H1 (cell line): ENCODE measurements around the gene FAM177A1. TPM values are rescaled to one million over a fixed set of nuclear protein-coding genes. Genes with fewer than 3 reads are reported as not detected.

Source experiments
- CTCF ChIA-PET: fragments of 300-600 bp; sonication (Branson Sonifier 250); formaldehyde crosslinking; loops from one replicate; lab custom pipeline; 2021; ENCODE audit not compliant: partially characterized antibody; lab: Charles Lee
- POLR2A ChIA-PET: fragments of 300-600 bp; sonication (Branson Sonifier 250); formaldehyde crosslinking; loops from one replicate; lab custom pipeline; 2021; ENCODE audit warnings: inconsistent platforms; ENCODE audit not compliant: partially characterized antibody; lab: Charles Lee
- DNase-seq, 2 experiments: peaks; one replicate each; pipeline versions ENCODE4 v3.0.0 to v3.0.0-alpha.2; 2010 to 2022; ENCODE audit warnings: low spot score in 2 of 2, low read depth in 1 of 2, mixed read lengths in 1 of 2
- FAIRE-seq: peaks from 2 replicates; lab custom pipeline; 2011; peaks lifted over from hg19 to GRCh38; lab: Jason Lieb, UNC
- H2AFZ ChIP-seq: 2 replicates; pipeline ENCODE4 v1.8.1; 2012; ENCODE audit warnings: low read length, inconsistent platforms
- H2AK5ac ChIP-seq: 2 replicates; pipeline ENCODE4 v1.6.1; 2013; ENCODE audit warnings: low read depth, low read length
- H2BK120ac ChIP-seq: replicated peaks from 2 replicates; pipeline ENCODE3; 2013; ENCODE audit warnings: low read depth, low read length, inconsistent platforms
- H2BK12ac ChIP-seq: 2 replicates; pipeline ENCODE4 v1.6.1; 2013; ENCODE audit warnings: low read depth, low read length
- H2BK15ac ChIP-seq: 2 replicates; pipeline ENCODE4 v1.6.1; 2013; ENCODE audit warnings: low read length
- H2BK20ac ChIP-seq: 2 replicates; pipeline ENCODE4 v1.6.1; 2013; ENCODE audit warnings: low read length
- H2BK5ac ChIP-seq: 2 replicates; pipeline ENCODE4 v1.6.1; 2013; ENCODE audit warnings: low read depth, low read length
- H3K14ac ChIP-seq: 2 replicates; pipeline ENCODE4 v1.6.1; 2013; ENCODE audit warnings: inconsistent platforms; ENCODE audit not compliant: insufficient read length
- H3K18ac ChIP-seq: 2 replicates; pipeline ENCODE4 v1.6.1; 2013; ENCODE audit warnings: low read length; ENCODE audit errors: extremely low read depth
- H3K23ac ChIP-seq: 2 replicates; pipeline ENCODE4 v1.6.1; 2013; ENCODE audit warnings: inconsistent platforms; ENCODE audit not compliant: insufficient read length
- H3K23me2 ChIP-seq: 2 replicates; pipeline ENCODE4 v1.6.1; 2013; ENCODE audit warnings: low read depth, low read length
- H3K27ac ChIP-seq: 2 replicates; pipeline ENCODE4 v1.6.1; 2011; ENCODE audit warnings: low read depth, low read length, inconsistent platforms
- H3K27me3 ChIP-seq, 4 experiments: replicated peaks in 1 of 4; 1 replicate in 1 of 4; 2 replicates in 3 of 4; pipeline versions ENCODE4 v1.6.1 to v1.8.1; 2011 to 2013; ENCODE audit warnings: low read length in 3 of 4, mild to moderate bottlenecking in 3 of 4, inconsistent platforms in 2 of 4, mixed read lengths in 2 of 4, moderate library complexity in 1 of 4; ENCODE audit not compliant: control insufficient read depth in 3 of 4, insufficient read depth in 3 of 4; ENCODE audit errors: extremely low read depth in 1 of 4
- H3K36me3 ChIP-seq, 4 experiments: 2 replicates each; pipeline versions ENCODE4 v1.6.1 to v1.8.1; 2011 to 2013; ENCODE audit warnings: mild to moderate bottlenecking in 4 of 4, low read length in 3 of 4, moderate library complexity in 2 of 4, control low read depth in 1 of 4, inconsistent platforms in 1 of 4; ENCODE audit not compliant: insufficient read depth in 4 of 4, control insufficient read depth in 2 of 4
- H3K4ac ChIP-seq: replicated peaks from 2 replicates; pipeline ENCODE3; 2013; ENCODE audit warnings: low read length, low read depth, mixed read lengths, inconsistent platforms; ENCODE audit not compliant: insufficient read length
- H3K4me1 ChIP-seq, 4 experiments: replicated peaks in 1 of 4; 1 replicate in 1 of 4; 2 replicates in 3 of 4; pipeline versions ENCODE4 v1.6.1 to v1.8.1; 2011 to 2013; ENCODE audit warnings: low read length in 3 of 4, inconsistent platforms in 2 of 4, mixed read lengths in 1 of 4; ENCODE audit not compliant: insufficient read depth in 4 of 4, control insufficient read depth in 3 of 4
- H3K4me2 ChIP-seq, 2 experiments: 2 replicates each; pipeline versions ENCODE4 v1.6.1 to v1.8.1; 2011 to 2013; ENCODE audit warnings: low read depth in 2 of 2, low read length in 2 of 2, control low read depth in 1 of 2, inconsistent platforms in 1 of 2, mild to moderate bottlenecking in 1 of 2; ENCODE audit not compliant: insufficient read depth in 1 of 2
- H3K4me3 ChIP-seq, 4 experiments: fragments of 200-600, 300-600 bp in 1 of 4; sonication (generic), shearing (Covaris generic), sonication (Bioruptor Twin) in 1 of 4; 2 replicates each; pipeline versions ENCODE4 v1.5.1 to v1.8.1; 2011 to 2016; ENCODE audit warnings: low read length in 4 of 4, low read depth in 3 of 4, control low read depth in 2 of 4, inconsistent platforms in 2 of 4, mild to moderate bottlenecking in 2 of 4, mixed read lengths in 1 of 4, moderate library complexity in 1 of 4; ENCODE audit not compliant: insufficient read depth in 2 of 4; ENCODE audit errors: extremely low read depth in 1 of 4
- H3K56ac ChIP-seq: replicated peaks from 2 replicates; pipeline ENCODE3; 2013; ENCODE audit warnings: low read depth, mild to moderate bottlenecking, mixed read lengths, low read length, inconsistent platforms; ENCODE audit not compliant: insufficient read length
- H3K79me1 ChIP-seq: 2 replicates; pipeline ENCODE4 v1.6.1; 2013; ENCODE audit warnings: low read depth, low read length, control low read depth
- H3K79me2 ChIP-seq, 2 experiments: 2 replicates each; pipeline versions ENCODE4 v1.6.1 to v1.8.1; 2012 to 2013; ENCODE audit warnings: low read length in 2 of 2, mild to moderate bottlenecking in 2 of 2, inconsistent platforms in 1 of 2; ENCODE audit not compliant: insufficient read depth in 2 of 2, control insufficient read depth in 1 of 2
- H3K9ac ChIP-seq, 4 experiments: replicated peaks in 1 of 4; 1 replicate in 1 of 4; 2 replicates in 3 of 4; pipeline versions ENCODE4 v1.6.1 to v1.8.1; 2011 to 2013; ENCODE audit warnings: low read depth in 3 of 4, low read length in 3 of 4, control low read depth in 2 of 4, mild to moderate bottlenecking in 2 of 4, moderate library complexity in 2 of 4, inconsistent platforms in 1 of 4; ENCODE audit errors: extremely low read depth in 1 of 4
- H3K9me3 ChIP-seq, 2 experiments: 2 replicates each; pipeline versions ENCODE4 v1.6.1 to v1.8.1; 2012 to 2013; ENCODE audit warnings: mild to moderate bottlenecking in 2 of 2, moderate library complexity in 2 of 2, control low read depth in 1 of 2, inconsistent platforms in 1 of 2, low read depth in 1 of 2, low read length in 1 of 2, mixed read lengths in 1 of 2; ENCODE audit not compliant: insufficient read depth in 2 of 2
- H4K20me1 ChIP-seq, 2 experiments: replicated peaks in 1 of 2; 2 replicates each; pipeline versions ENCODE3 to v1.8.1; 2011 to 2013; ENCODE audit warnings: inconsistent platforms in 2 of 2, low read length in 2 of 2, mild to moderate bottlenecking in 1 of 2; ENCODE audit not compliant: insufficient read depth in 2 of 2, control insufficient read depth in 1 of 2
- H4K5ac ChIP-seq: 2 replicates; pipeline ENCODE4 v1.6.1; 2013; ENCODE audit warnings: low read length, low read depth, mixed read lengths, inconsistent platforms; ENCODE audit not compliant: insufficient read length
- H4K8ac ChIP-seq: 2 replicates; pipeline ENCODE4 v1.8.0; 2013; ENCODE audit warnings: mild to moderate bottlenecking, moderate library complexity, low read length, inconsistent platforms; ENCODE audit not compliant: insufficient read depth; ENCODE audit errors: extremely low read depth
- H4K91ac ChIP-seq: replicated peaks from 2 replicates; pipeline ENCODE3; 2013; ENCODE audit warnings: low read length, mixed read lengths, inconsistent platforms; ENCODE audit not compliant: insufficient read length
- BRCA1 ChIP-seq: IDR thresholded peaks from 2 replicates; pipeline ENCODE4 v1.6.1; 2012; ENCODE audit warnings: low read depth, low read length, improper control_type of control experiment
- CHD2 ChIP-seq: IDR thresholded peaks from 2 replicates; pipeline ENCODE4 v1.6.1; 2012; ENCODE audit warnings: low read length, improper control_type of control experiment
- CREB1 ChIP-seq: IDR thresholded peaks from 2 replicates; pipeline ENCODE4 v1.6.1; 2012; ENCODE audit warnings: inconsistent platforms
- KDM4A ChIP-seq: IDR thresholded peaks from one replicate; pipeline ENCODE4 v1.7.1; 2012; ENCODE audit warnings: low read depth, mild to moderate bottlenecking, moderate library complexity, low read length, inconsistent platforms; ENCODE audit not compliant: severe bottlenecking
- NRF1 ChIP-seq: IDR thresholded peaks from 2 replicates; pipeline ENCODE4 v1.6.1; 2011; ENCODE audit warnings: mild to moderate bottlenecking, low read depth, low read length, improper control_type of control experiment
- RNF2 ChIP-seq: fragments of 200-900, 300-1000 bp; sonication (generic); IDR thresholded peaks from 2 replicates; pipeline ENCODE4 v1.7.1; 2016; ENCODE audit warnings: borderline replicate concordance, low read depth, mild to moderate bottlenecking, antibody characterized with exemption, low read length; ENCODE audit not compliant: poor library complexity, severe bottlenecking; ENCODE audit errors: missing control alignments
- SAP30 ChIP-seq: fragments of 300-600 bp; sonication (generic); IDR thresholded peaks from 2 replicates; pipeline ENCODE4 v1.7.1; 2012; ENCODE audit warnings: low read length, moderate library complexity, mild to moderate bottlenecking, inconsistent platforms; ENCODE audit not compliant: insufficient read depth, insufficient replicate concordance
- SIN3A ChIP-seq, 2 experiments: IDR thresholded peaks in 1 of 2; conservative IDR thresholded peaks in 1 of 2; 2 replicates each; pipeline ENCODE4 v1.6.1; 2011 to 2012; ENCODE audit warnings: low read length in 2 of 2, improper control_type of control experiment in 1 of 2, low read depth in 1 of 2, mild to moderate bottlenecking in 1 of 2
- SP2 ChIP-seq: IDR thresholded peaks from 2 replicates; pipeline ENCODE4 v1.6.1; 2012; ENCODE audit warnings: mild to moderate bottlenecking, low read length, inconsistent platforms
- whole genome bisulfite sequencing, 2 experiments: shearing (Covaris generic) in 1 of 2; methylation state at CpG; one replicate each; pipeline versions ENCODE4 v1.1.6 to v1.1.7; 2013 to 2015; ENCODE audit warnings: low lambda C conversion rate in 2 of 2, mixed read lengths in 2 of 2, inconsistent platforms in 1 of 2, low coverage in 1 of 2, missing lambda C conversion rate in 1 of 2; ENCODE audit not compliant: insufficient replicate concordance in 2 of 2, insufficient coverage in 1 of 2, insufficient read length in 1 of 2; ENCODE audit errors: extremely low coverage in 1 of 2, missing lambda C conversion rate in 1 of 2; 5-methylcytosine and 5-hydroxymethylcytosine counted together
- polyA plus RNA-seq, 7 experiments: library from polyadenylated mRNA; depleted of rRNA in 3 of 7; stranded (reverse) in 5 of 7; unstranded in 2 of 7; fragments of >200 nt in 5 of 7; fragments of 200-250 nt in 2 of 7; gene quantifications; 1 replicate in 5 of 7; 2 replicates in 1 of 7; 4 replicates in 1 of 7; pipeline versions ENCODE4 v1.2.1 to v1.2.3, GENCODE V29; 2011 to 2013; ENCODE audit warnings: missing spikeins in 2 of 7, mixed read lengths in 2 of 7
- total RNA-seq: library from RNA; stranded (reverse); fragmentation: NEBNext Ultra II Directional; extraction: Animal tissue kit (Norgen Biotek cat#: 25700); gene quantifications from 2 replicates; pipeline ENCODE4 v1.2.1, GENCODE V29; 2021
- TF ChIP-seq, protein P1 (sequence below): IDR thresholded peaks from 2 replicates; pipeline ENCODE4 v1.6.1; 2012; ENCODE audit warnings: low read length, inconsistent platforms

Gene FAM177A1
- total and polyA plus RNA-seq, 2 of the 8 experiments (the other 6 are each of a cell fraction or from before 2014, with no cell fraction given): 11.3 to 34.0 TPM

DNA sequence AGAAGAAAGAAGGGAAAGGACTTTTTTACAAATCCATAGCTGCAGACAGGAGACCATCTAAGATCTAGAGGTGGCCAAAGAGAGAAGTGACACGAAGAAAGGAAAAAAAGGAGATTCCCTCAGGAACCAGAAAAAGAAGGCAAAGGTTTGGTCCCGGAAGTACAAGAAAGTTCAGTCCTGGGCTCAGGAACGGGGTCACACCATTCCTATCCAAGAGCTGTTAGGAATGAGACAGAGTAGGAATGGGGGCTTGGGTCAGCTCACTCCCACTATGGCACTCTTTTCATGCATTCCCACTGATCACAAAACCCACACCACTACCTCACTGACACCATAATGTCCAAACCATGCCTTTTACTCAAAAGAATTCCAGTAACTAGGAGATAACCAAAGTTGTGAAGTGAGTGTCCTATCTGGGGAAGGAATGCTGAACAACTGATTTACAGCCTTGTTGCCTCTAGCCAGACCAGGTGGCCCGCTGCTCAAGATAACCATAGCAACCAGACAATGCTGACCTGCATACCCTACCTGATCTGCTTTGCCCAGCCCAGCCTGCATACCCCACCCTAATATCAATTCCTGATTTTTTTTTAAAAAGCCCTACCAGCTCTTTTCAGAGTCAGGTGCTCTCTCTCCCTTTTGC, 67.4 kb downstream of the FAM177A1 start:
- Histone ChIP-seq H3K14ac (no peak overlapping the region), H2BK15ac (no peak overlapping the region), H4K20me1 (no peaks in the 10 kb centered on the region), H3K23ac (no peak overlapping the region), H2BK120ac (no peak overlapping the region), H2BK5ac (no peak overlapping the region), H2BK20ac (no peak overlapping the region), H3K4ac (no peak overlapping the region), H3K4me3 (no peak overlapping the region), H3K27ac (no peak overlapping the region), H3K9me3 (peaks cover 0 to 9% of the 10 kb centered on the region in 2 experiments; a peak in 2 of 4 replicates), H3K79me1 (peaks cover 3% of the 10 kb centered on the region), H4K8ac (no peak overlapping the region), H3K4me2 (no peak overlapping the region), H3K9ac (no peak overlapping the region), H3K27me3 (no peaks in the 10 kb centered on the region), H4K91ac (no peak overlapping the region), H3K23me2 (peaks cover 2% of the 10 kb centered on the region; the same call in 1 of the 2 replicates), H3K4me1 (peaks cover 0 to 3% (median 0%) of the 10 kb centered on the region in 4 experiments; a peak in 1 of 7 replicates), H2AFZ (no peak overlapping the region), H3K36me3 (peaks cover 4 to 23% (median 11%) of the 10 kb centered on the region in 4 experiments; a peak in 7 of 8 replicates), H4K5ac (no peak overlapping the region), H3K56ac (no peak overlapping the region), H3K18ac (no peak overlapping the region), H2AK5ac (0 out of 2 replicates have a peak overlapping the region, but pooled peaks have one; percentile 24), H3K79me2 (no peaks in the 10 kb centered on the region), H2BK12ac (no peak overlapping the region)
- POLR2A ChIA-PET: interaction anchor here (0.6 to 2.6 kb wide), 5 partner anchors 9 to 58 kb away, joined by 3 to 13 read pairs (median 3); partner anchors contain the start of genes PPP2R3C and PRORP
- WGBS, 2 experiments: 90% methylated on average over 4 of the region's 4 CpGs; no CpG with 5 or more reads in 1 of the 2 experiments
- no peak for FAIRE-seq
- CTCF ChIA-PET: interaction anchor here (0.6 kb wide), 1 partner anchor 60 kb away, joined by 4 read pairs; no protein-coding TSS in a partner anchor
- DNase-seq: no peak
- TF ChIP-seq CREB1: no peak
- TF ChIP-seq KDM4A: no peak
- no peak for TF ChIP-seq CHD2
- no peak for TF ChIP-seq BRCA1
- TF ChIP-seq NRF1: no peak
- no peak for TF ChIP-seq SP2
- no peak for TF ChIP-seq SAP30
- no peak for TF ChIP-seq SIN3A (conservative IDR thresholded peaks at IDR 0.05 in 1 of 2, IDR thresholded peaks at IDR 0.05 in 1 of 2; ENCODE audit: low read depth in 1 of 2, low read length in 2 of 2)
- no peak for TF ChIP-seq RNF2
- TF ChIP-seq, protein P1, sequence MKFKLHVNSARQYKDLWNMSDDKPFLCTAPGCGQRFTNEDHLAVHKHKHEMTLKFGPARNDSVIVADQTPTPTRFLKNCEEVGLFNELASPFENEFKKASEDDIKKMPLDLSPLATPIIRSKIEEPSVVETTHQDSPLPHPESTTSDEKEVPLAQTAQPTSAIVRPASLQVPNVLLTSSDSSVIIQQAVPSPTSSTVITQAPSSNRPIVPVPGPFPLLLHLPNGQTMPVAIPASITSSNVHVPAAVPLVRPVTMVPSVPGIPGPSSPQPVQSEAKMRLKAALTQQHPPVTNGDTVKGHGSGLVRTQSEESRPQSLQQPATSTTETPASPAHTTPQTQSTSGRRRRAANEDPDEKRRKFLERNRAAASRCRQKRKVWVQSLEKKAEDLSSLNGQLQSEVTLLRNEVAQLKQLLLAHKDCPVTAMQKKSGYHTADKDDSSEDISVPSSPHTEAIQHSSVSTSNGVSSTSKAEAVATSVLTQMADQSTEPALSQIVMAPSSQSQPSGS: no peak
